Mesothelial cell of epicardium (in vitro differentiated cells): ENCODE data around the gene PAXIP1. TPM values are rescaled to one million over a fixed set of nuclear protein-coding genes. Genes with fewer than 3 reads are reported as not detected.

Source experiments
- DNase-seq, 2 experiments: peaks; one replicate each; pipeline ENCODE4 v3.0.0; 2021; ENCODE audit warnings: low spot score in 2 of 2; ENCODE audit not compliant: unreplicated experiment in 2 of 2
- H3K27ac Mint-ChIP-seq: 2 replicates; pipeline ENCODE4 v1.8.0; 2021; ENCODE audit warnings: mixed read lengths
- H3K27me3 Mint-ChIP-seq: 2 replicates; pipeline ENCODE4 v1.8.0; 2021; ENCODE audit warnings: low read depth, mixed read lengths
- H3K36me3 Mint-ChIP-seq: 2 replicates; pipeline ENCODE4 v1.8.0; 2021; ENCODE audit warnings: mixed read lengths
- H3K4me1 Mint-ChIP-seq: 2 replicates; pipeline ENCODE4 v1.8.0; 2021; ENCODE audit warnings: mixed read lengths
- H3K4me3 Mint-ChIP-seq: 2 replicates; pipeline ENCODE4 v1.8.0; 2021; ENCODE audit warnings: mild to moderate bottlenecking, moderate library complexity, mixed read lengths
- H3K9me3 Mint-ChIP-seq: 2 replicates; pipeline ENCODE4 v1.8.0; 2021; ENCODE audit warnings: mixed read lengths
- total RNA-seq: library from RNA; stranded (reverse); gene quantifications from 3 replicates; pipeline ENCODE4 v1.2.1, GENCODE V29; 2021
- TF ChIP-seq, protein P1 (sequence below): fragments of 200-600 bp; sonication (generic); IDR thresholded peaks from one replicate; pipeline ENCODE4 v1.5.0; 2021; ENCODE audit warnings: antibody characterized with exemption; ENCODE audit not compliant: unreplicated experiment

PAXIP1 gene
- total RNA-seq, 1 donor from 2014 or later = 21.3 TPM

DNA sequence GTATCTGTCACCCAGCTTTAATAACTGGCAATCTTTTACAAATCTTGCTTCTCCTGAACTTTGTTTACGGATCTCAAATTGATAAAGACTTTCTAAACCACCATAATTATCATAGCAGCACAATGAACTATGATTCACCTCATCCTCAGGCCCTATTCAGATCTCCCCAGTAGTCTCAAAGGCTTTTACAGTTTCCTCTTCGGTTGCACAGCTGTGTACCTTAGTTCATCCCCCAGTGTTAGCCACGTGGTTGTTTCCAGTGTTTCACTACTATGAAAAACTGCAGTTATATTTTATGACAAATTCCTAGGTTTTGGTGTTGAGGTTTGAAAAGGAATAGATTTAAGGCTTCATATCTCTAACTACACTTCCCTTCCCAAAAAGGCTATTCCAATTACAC, 24.9 kb downstream of the PAXIP1 start:
- H3K4me1 Mint-ChIP-seq = no peaks in the 10 kb centered on the region

GRCh38 chr7:154977250-154977649, 25.7 kb downstream of the PAXIP1 start:
- TF ChIP-seq, protein P1, sequence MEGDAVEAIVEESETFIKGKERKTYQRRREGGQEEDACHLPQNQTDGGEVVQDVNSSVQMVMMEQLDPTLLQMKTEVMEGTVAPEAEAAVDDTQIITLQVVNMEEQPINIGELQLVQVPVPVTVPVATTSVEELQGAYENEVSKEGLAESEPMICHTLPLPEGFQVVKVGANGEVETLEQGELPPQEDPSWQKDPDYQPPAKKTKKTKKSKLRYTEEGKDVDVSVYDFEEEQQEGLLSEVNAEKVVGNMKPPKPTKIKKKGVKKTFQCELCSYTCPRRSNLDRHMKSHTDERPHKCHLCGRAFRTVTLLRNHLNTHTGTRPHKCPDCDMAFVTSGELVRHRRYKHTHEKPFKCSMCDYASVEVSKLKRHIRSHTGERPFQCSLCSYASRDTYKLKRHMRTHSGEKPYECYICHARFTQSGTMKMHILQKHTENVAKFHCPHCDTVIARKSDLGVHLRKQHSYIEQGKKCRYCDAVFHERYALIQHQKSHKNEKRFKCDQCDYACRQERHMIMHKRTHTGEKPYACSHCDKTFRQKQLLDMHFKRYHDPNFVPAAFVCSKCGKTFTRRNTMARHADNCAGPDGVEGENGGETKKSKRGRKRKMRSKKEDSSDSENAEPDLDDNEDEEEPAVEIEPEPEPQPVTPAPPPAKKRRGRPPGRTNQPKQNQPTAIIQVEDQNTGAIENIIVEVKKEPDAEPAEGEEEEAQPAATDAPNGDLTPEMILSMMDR = no peak
- H3K4me1 Mint-ChIP-seq = no peaks in the 10 kb centered on the region
- H3K36me3 Mint-ChIP-seq = peaks cover 38% of the 10 kb centered on the region
- no peak for DNase-seq
- H3K27ac Mint-ChIP-seq = no peak overlapping the region
- no peak overlapping the region for H3K4me3 Mint-ChIP-seq
- no peaks in the 10 kb centered on the region for H3K27me3 Mint-ChIP-seq
- no peaks in the 10 kb centered on the region for H3K9me3 Mint-ChIP-seq

More for the DNA sequence above, 24.9 kb downstream of the PAXIP1 start:
- H3K9me3 Mint-ChIP-seq = no peaks in the 10 kb centered on the region
- DNase-seq = no peak
- H3K4me3 Mint-ChIP-seq = no peak overlapping the region
- TF ChIP-seq, protein P1 = no peak
- no peaks in the 10 kb centered on the region for H3K27me3 Mint-ChIP-seq
- H3K36me3 Mint-ChIP-seq = peaks cover 35% of the 10 kb centered on the region
- H3K27ac Mint-ChIP-seq = no peak overlapping the region

- Mint-ChIP-seq H3K36me3 (peaks cover 38% of the 10 kb centered on the region), H3K27me3 (no peaks in the 10 kb centered on the region), H3K9me3 (no peaks in the 10 kb centered on the region), H3K4me3 (no peak overlapping the region), H3K4me1 (no peaks in the 10 kb centered on the region), H3K27ac (no peak overlapping the region)
- TF ChIP-seq, protein P1 = no peak
- no peak for DNase-seq
These were observed 26.1 kb downstream of the PAXIP1 start for GRCh38 chr7:154976844-154977243.

- Mint-ChIP-seq H3K4me1 (no peaks in the 10 kb centered on the region), H3K9me3 (no peaks in the 10 kb centered on the region), H3K27me3 (no peaks in the 10 kb centered on the region), H3K36me3 (peaks cover 36% of the 10 kb centered on the region), H3K27ac (no peak overlapping the region), H3K4me3 (no peak overlapping the region)
- TF ChIP-seq, protein P1 = no peak
- DNase-seq = no peak
These were observed 26.9 kb downstream of the PAXIP1 start for GRCh38 chr7:154975984-154976383.

- no peaks in the 10 kb centered on the region for H3K27me3 Mint-ChIP-seq
- no peak for DNase-seq
- TF ChIP-seq, protein P1 = no peak
- peaks cover 33% of the 10 kb centered on the region for H3K36me3 Mint-ChIP-seq
- no peaks in the 10 kb centered on the region for H3K9me3 Mint-ChIP-seq
- H3K4me3 Mint-ChIP-seq = no peak overlapping the region
- no peak overlapping the region for H3K27ac Mint-ChIP-seq
- H3K4me1 Mint-ChIP-seq = no peaks in the 10 kb centered on the region
These were observed 29.5 kb downstream of the PAXIP1 start for GRCh38 chr7:154973381-154973780.

- Mint-ChIP-seq H3K4me1 (no peaks in the 10 kb centered on the region), H3K27ac (no peak overlapping the region), H3K36me3 (peaks cover 39% of the 10 kb centered on the region), H3K4me3 (no peak overlapping the region), H3K9me3 (no peaks in the 10 kb centered on the region), H3K27me3 (no peaks in the 10 kb centered on the region)
- TF ChIP-seq, protein P1 = no peak
- DNase-seq = no peak
These were observed 34.5 kb downstream of the PAXIP1 start for GRCh38 chr7:154968336-154969001.
